ENCODE data around the gene SIRPB2.

SIRPB2 gene

DNA sequence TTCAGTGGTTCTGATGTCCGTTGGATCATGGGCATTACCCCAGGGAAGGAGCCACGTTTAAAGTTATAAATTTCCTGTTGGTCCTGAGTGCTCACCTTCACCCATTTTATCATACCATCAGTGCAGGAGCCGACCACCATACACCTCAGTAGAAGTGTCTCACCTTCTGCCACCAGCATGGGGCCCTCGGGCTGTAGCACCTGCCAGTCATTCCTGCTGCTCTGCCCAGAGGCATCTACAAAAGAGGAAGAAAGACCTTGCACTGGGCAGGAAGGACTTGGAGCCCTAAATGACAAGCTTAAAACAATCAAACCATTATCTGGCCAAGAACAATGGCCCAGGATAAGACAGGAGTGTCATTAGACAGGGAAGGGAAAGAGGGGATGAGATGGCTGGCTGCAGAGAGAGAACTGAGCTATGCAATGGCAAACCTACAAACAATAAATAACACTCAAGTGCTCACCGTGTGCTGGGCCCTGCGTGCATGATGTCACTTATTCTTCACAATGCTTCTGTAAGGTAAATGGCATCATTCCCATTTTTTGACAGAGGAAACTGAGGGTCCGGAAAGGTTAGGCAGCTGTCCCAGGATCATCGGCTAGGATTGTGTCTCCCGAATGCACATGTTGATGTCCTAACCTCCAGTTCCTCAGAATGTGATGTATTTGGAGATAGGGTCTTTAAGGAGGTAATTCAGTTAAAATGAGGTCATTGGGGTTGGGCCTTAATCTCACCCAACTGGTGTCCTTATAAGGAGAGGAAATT lies 11.2 kb downstream of the SIRPB2 start:
- in situ Hi-C loops (cut with MboI; ENCODE audit: low sequenced_read_pairs, unreplicated experiment) = no loop called here
- no peak for DNase-seq (ENCODE audit: low spot score)
- TF ChIP-seq, protein P1, sequence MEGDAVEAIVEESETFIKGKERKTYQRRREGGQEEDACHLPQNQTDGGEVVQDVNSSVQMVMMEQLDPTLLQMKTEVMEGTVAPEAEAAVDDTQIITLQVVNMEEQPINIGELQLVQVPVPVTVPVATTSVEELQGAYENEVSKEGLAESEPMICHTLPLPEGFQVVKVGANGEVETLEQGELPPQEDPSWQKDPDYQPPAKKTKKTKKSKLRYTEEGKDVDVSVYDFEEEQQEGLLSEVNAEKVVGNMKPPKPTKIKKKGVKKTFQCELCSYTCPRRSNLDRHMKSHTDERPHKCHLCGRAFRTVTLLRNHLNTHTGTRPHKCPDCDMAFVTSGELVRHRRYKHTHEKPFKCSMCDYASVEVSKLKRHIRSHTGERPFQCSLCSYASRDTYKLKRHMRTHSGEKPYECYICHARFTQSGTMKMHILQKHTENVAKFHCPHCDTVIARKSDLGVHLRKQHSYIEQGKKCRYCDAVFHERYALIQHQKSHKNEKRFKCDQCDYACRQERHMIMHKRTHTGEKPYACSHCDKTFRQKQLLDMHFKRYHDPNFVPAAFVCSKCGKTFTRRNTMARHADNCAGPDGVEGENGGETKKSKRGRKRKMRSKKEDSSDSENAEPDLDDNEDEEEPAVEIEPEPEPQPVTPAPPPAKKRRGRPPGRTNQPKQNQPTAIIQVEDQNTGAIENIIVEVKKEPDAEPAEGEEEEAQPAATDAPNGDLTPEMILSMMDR (IDR thresholded peaks at IDR 0.05; ENCODE audit: borderline replicate concordance, control extremely low read depth, extremely low read depth, insufficient read depth, missing control alignments) = no peak

GRCh38 chr20:1478566-1478965 lies 12.7 kb downstream of the SIRPB2 start:
- in situ Hi-C loops (cut with MboI; ENCODE audit: low sequenced_read_pairs, unreplicated experiment) = no loop called here
- DNase-seq (ENCODE audit: low spot score) = no peak

DNA sequence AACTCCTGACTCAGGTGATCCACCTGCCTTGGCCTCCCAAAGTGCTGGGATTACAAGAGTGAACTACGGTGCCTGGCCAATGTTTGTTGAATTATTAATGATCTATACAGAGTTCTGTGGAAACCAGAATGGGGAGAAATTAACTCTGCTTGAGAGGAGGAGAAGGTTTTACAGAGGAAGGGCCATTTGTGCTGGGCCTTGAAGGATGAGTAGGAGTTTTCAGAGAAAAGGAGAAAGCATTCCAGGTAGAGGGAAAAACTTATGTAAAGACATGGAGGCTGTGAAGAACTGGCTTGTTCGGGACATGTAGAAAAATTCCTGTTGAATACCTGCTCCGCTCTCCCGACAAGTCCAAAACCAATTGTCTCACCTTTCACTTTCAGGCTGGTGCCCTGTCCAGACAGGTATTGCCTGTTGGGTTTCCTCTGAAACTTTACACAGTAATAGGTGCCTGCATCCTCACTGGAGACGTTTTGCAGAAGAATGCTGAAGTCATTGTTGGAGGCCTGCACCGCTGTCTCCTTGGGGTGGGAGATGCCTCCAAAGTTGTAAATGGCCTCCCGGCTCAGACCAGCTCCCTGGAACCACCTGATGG lies 13.2 kb downstream of the SIRPB2 start:
- in situ Hi-C loops (cut with MboI; ENCODE audit: low sequenced_read_pairs, unreplicated experiment) = no loop called here
- no peak for DNase-seq (ENCODE audit: low spot score)
- TF ChIP-seq, protein P1 (IDR thresholded peaks at IDR 0.05; ENCODE audit: borderline replicate concordance, control extremely low read depth, extremely low read depth, insufficient read depth, missing control alignments) = no peak

More at GRCh38 chr20:1478566-1478965, 12.7 kb downstream of the SIRPB2 start:
- TF ChIP-seq, protein P1 (IDR thresholded peaks at IDR 0.05; ENCODE audit: borderline replicate concordance, control extremely low read depth, extremely low read depth, insufficient read depth, missing control alignments) = no peak

GRCh38 chr20:1474817-1475603 lies 16.2 kb downstream of the SIRPB2 start:
- TF ChIP-seq, protein P1 (IDR thresholded peaks at IDR 0.05; ENCODE audit: borderline replicate concordance, control extremely low read depth, extremely low read depth, insufficient read depth, missing control alignments) = no peak
- no peak for DNase-seq (ENCODE audit: low spot score)
- in situ Hi-C loops (cut with MboI; ENCODE audit: low sequenced_read_pairs, unreplicated experiment) = no loop called here

- no peak for DNase-seq (ENCODE audit: low spot score)
Observed at GRCh38 chr20:1474325-1474724, 16.9 kb downstream of the SIRPB2 start.

More at GRCh38 chr20:1474325-1474724, 16.9 kb downstream of the SIRPB2 start:
- TF ChIP-seq, protein P1 (IDR thresholded peaks at IDR 0.05; ENCODE audit: borderline replicate concordance, control extremely low read depth, extremely low read depth, insufficient read depth, missing control alignments) = no peak
- in situ Hi-C loops (cut with MboI; ENCODE audit: low sequenced_read_pairs, unreplicated experiment) = no loop called here

All from GM13976 (cell line).